HL-60/S4 treated with phorbol 12-myristate 13-acetate at 8.2 ng/mL for 4 days and 3 days (cell line): ENCODE data around the gene PIGS.

ENCODE experiments used
- in situ Hi-C: fragments of 300-500 bp; cut with MboI; formaldehyde crosslinking; loops from 2 replicates; pipeline ENCODE4 v1.15.0; 2022; ENCODE audit warnings: low sequenced_read_pairs

The PIGS gene

DNA sequence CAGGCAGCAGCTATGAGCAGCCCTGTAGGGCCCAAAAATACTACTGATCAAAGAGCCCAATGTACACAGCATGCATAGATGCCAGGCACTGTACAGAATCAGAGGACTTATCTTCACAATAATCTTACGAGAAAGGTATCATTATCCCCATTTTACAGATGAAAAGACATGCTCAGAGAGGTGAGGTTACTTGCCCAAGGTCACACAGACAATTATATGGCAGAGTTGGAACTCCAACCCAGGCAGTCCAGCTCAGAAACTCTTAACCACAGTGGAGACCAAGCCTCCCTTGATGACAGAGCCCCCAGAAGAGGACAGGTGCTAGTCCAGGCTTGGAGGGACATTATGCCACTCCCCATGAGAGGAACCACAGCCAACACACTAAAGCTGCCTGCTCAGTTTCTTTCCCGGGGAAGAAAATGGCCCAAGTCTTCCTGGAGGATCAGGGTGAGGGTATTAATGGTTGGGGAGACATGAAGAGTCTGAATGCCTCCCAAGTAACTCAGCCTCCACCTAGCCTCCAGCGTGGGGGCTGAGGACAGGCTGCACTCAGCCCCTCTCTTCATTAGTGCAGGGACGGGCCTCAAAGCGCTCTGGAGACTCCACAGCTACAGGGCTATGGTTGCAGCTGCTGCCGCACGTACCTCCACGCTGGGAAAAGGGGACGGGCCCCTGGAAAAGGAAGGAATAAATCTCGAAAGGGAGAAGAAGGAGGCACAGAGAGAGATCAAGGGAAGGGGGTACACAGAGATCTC, 19.7 kb downstream of the PIGS start:
- in situ Hi-C loops = no loop called here

DNA sequence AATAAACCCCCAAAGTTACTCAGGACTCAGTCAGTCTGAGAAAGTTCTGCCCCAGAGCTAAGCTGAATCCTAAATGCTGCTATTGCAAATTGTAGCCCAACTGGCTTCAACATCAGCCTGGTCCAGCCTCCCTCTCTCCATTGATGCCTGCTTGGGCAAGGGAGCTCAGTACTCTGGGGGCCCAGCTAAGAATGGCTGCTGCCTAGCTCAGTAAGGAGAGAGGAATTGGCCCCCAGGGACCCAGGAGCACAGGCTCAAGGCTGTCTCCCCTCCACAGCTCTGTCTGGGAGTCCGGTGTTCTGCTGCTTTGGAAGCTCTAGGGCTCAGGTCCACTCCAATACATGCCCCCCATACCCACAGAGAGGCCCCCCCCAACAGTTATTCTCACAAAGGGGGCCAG, 20.5 kb downstream of the PIGS start:
- in situ Hi-C loops = no loop called here

- in situ Hi-C loops = no loop called here
These were observed 21.8 kb downstream of the PIGS start for GRCh38 chr17:28549236-28550132.

- in situ Hi-C loops = no loop called here
These were observed 22.8 kb downstream of the PIGS start for GRCh38 chr17:28548417-28549130.

GRCh38 chr17:28547623-28548416, 23.5 kb downstream of the PIGS start:
- in situ Hi-C loops = no loop called here

DNA sequence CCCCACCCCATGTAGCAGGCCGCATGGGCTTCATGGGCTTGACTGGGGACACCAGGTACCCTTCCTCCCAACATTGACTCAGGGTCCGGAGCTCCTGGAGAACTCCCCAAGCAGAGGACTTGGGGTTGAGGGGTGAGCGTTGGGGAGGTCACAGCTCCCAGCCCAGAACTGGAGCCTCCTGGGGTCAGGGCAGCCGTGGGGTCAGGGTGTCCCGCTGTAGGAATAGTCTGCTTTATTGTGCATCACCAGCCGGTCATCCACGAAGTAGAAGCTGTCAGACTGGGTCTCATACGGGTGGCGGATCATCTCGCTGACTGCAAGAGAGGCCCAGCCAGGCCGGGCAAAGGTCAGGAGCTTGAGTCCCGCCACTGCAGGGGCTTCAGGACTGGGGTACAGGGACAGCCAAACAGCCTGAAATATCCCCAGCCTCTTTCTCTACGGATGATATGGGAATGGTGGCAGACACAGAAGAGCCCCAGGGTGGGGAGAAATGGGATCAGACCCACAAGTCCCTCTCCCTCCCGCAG, 24.2 kb downstream of the PIGS start:
- in situ Hi-C loops = no loop called here

DNA sequence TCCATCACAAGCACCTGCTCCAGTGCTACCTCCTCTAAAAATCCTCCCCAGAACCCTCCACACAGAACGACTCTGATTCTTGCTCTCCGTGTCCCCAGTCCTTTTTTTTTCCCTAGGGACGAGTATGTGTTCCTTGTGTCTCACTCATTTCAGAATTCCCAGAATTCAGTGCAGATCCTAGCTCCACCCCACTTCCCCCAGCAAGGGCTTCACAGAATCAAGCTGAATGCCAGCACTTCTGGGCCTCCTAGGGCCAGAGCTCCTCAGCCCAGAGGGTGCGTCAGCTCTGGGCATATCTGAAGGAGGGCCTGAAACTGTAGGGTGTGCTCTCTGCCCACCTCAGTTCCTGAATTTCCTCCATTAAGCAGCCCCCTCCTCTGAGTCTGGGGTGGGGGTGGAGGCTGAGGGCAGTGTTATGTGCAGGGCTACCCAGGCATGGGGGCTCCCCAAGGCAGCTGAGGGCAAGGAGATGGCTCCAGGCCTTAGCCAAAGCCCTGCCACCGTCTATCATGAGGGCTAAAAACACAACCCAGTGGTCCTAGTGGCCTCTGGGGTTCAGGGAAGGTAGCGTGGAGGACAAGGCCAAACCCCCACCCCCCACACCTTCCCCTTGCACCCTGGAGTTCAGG, 25.4 kb downstream of the PIGS start:
- in situ Hi-C loops = no loop called here

GRCh38 chr17:28545141-28545503, 26.2 kb downstream of the PIGS start:
- in situ Hi-C loops = no loop called here

GRCh38 chr17:28544402-28545140, 26.8 kb downstream of the PIGS start:
- in situ Hi-C loops = no loop called here

GRCh38 chr17:28541439-28541838, 29.9 kb downstream of the PIGS start:
- in situ Hi-C loops = no loop called here

GRCh38 chr17:28540231-28540630, 31.1 kb downstream of the PIGS start:
- in situ Hi-C loops = no loop called here

DNA sequence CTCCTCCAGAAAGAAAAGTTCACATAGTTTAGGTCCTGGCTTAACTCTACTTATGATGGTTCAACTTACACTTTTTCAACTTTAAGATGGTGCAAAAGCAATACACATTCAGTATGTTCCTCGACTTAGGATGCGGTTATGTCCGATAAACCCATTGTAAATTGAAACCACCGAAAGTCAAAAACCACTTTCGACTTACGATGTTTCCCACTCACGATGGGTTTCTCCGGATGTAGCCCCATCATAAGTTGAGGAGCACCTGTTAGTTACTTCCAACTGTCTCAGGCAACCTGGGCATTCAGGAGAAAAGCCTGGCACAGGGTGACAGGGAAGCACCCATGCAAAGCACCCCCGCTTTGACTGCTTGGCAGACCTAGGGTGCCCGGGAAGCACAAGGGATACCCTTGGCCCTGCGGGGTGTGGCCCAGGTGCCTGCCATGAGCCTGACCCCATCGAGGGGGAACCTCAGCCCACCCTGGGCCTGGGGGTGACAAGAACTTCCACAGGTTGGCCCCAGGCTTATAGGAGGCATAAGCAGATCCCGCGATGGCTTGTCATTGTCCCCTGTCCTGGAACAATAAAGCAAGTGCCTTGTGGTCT, 32.9 kb downstream of the PIGS start:
- in situ Hi-C loops = no loop called here

DNA sequence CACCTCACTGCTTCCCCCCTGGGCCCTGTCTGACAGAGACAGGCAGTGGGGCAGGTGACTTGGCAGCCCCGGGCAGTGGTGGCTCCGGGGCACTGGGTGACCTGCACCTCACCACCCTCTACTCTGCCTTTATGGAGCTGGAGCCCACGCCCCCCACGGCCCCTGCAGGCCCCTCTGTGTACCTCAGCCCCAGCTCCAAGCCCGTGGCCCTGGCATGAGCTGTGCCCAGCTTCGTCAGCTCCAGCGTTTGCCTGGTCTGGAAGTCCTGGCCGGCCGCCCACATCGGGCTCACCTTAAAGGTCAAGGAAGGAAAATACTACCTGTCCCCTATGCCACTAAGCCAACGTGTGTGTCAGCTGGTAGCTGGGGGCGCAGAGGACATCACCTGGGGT, 34.1 kb downstream of the PIGS start:
- in situ Hi-C loops = no loop called here

DNA sequence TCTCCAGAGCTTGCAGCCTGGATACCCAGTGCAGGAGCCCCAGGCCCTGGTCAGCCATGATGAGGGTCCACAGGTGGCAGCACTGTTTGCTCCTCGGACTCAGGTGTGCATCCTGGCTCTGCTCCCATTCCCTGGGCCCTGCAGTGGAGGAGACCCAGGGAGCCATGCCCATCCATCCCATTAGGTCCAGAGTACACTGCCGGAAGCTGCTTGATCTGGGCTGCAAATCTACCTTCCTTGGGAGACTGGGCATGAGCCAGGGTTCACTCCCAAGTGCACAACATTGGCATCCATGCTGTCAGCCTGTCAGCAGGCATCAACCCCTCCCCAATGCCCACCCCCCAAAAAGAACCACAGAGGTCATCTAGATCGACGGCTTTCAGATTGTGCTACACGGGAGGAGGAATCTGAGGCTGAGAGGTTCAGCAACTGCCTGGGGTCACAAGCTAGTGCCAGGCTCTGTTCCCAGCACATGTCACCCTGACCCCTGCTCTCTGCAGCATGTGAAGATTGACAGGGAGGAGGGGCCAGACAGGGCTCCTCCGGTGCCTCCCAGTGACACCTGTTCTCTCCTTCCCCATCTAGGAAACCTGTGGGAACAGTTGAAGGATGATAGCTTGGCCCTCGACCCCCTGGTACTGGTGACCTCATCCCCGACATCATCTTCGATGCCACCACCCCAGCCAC, 34.6 kb downstream of the PIGS start:
- in situ Hi-C loops = no loop called here

DNA sequence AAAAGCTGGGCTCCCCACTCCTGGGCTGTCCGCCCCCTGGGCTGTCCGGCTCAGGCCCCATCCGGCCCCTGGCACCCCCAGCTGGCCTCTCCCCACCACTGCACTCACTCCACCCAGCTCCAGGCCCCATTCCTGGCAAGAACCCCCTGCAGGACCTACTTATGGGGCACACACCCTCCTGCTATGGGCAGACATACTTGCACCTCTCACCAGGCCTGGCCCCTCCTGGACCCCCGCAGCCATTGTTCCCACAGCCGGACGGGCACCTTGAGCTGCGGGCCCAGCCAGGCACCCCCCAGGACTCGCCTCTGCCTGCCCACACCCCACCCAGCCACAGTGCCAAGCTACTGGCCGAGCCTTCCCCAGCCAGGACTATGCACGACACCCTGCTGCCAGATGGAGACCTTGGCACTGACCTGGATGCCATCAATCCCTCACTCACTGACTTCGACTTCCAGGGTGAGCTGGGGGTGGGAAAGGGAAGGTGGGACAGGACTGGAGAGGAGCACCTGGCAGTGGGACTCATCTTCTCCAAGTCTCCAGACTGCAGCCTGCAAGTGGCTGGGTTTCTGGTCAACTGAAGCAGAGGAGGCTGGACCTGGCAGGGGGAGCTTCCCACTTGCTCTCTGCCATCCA, 36.5 kb downstream of the PIGS start:
- in situ Hi-C loops = no loop called here

GRCh38 chr17:28533091-28533807, 38.1 kb downstream of the PIGS start:
- in situ Hi-C loops = no loop called here
